K562 (cell line): Measurements from ENCODE around the gene IQSEC3.

ENCODE experiments used
- JUNB ChIP-seq: fragments of 450-650 bp; formaldehyde crosslinking; conservative IDR thresholded peaks from 2 replicates; pipeline ENCODE4 v1.4.0; 2020; ENCODE audit warnings: mild to moderate bottlenecking
- NR2F6 ChIP-seq: fragments of 450-650 bp; formaldehyde crosslinking; IDR thresholded peaks from 2 replicates; pipeline ENCODE4 v1.4.0; 2020; ENCODE audit warnings: mild to moderate bottlenecking
- SRSF7 ChIP-seq: fragments of 200-400 bp; formaldehyde crosslinking; optimal IDR thresholded peaks from 2 replicates; pipeline ENCODE3; 2017; ENCODE audit warnings: mild to moderate bottlenecking, low read depth, low read length

- TF ChIP-seq JUNB (no peak), NR2F6 (no peak), SRSF7 (no peak)
Measured at GRCh38 chr12:159156-159782, 92.7 kb downstream of the IQSEC3 start.
